ENCODE data around the gene ORAI3. TPM values are rescaled to one million over a fixed set of nuclear protein-coding genes. Genes with fewer than 3 reads are reported as not detected.

Gene ORAI3
- total and polyA plus RNA-seq, 2 of the 13 experiments (the other 11 are each of a cell fraction or from before 2014, with no cell fraction given) = 11.4 to 32.0 TPM

GRCh38 chr16:30899794-30900193 is 49.1 kb upstream of the ORAI3 start:
- H4K20me1 ChIP-seq (ENCODE audit: insufficient read depth, low read length) = no peaks in the 10 kb centered on the region
- FAIRE-seq (no peak), DNase-seq (ENCODE audit: low spot score) (no peak), ATAC-seq (no peak)
- peak; percentile 33; the same call in 1 of the 2 replicates for TF ChIP-seq ZNF770 (CRISPR knock-in tag; IDR thresholded peaks at IDR 0.05)
- no peak for TF ChIP-seq ZNF550 (CRISPR knock-in tag; IDR thresholded peaks at IDR 0.05; ENCODE audit: borderline replicate concordance)
- TF ChIP-seq TERF1 (CRISPR knock-in tag; IDR thresholded peaks at IDR 0.05) = no peak
- no peak for TF ChIP-seq ETV5 (CRISPR knock-in tag; IDR thresholded peaks at IDR 0.05; ENCODE audit: borderline replicate concordance)
- TF ChIP-seq ZNF556 (CRISPR knock-in tag; IDR thresholded peaks at IDR 0.05; ENCODE audit: borderline replicate concordance) = no peak
- TF ChIP-seq ZBTB2 (CRISPR knock-in tag; IDR thresholded peaks at IDR 0.05; ENCODE audit: low read depth) = no peak
- TF ChIP-seq TRAFD1 (CRISPR knock-in tag; IDR thresholded peaks at IDR 0.05; ENCODE audit: borderline replicate concordance) = no peak
- TF ChIP-seq ZNF121 (CRISPR knock-in tag; IDR thresholded peaks at IDR 0.05) = peak; percentile 93
- TF ChIP-seq ZMYM3 (CRISPR knock-in tag; IDR thresholded peaks at IDR 0.05) = peak; percentile 63; the same call in 1 of the 2 replicates
- ChIA-PET CTCF (ENCODE audit: low intra/inter-chr PET ratio, low total read pairs) (no interaction called here), POLR2A (interaction anchor here (3.6 kb wide), 1 partner anchor 55 kb away, joined by 29 read pairs; no protein-coding TSS in a partner anchor)
- 44% methylated on average over 2 of the region's 2 CpGs for WGBS (ENCODE audit: low lambda C conversion rate)
- no peaks in the 10 kb centered on the region for H3K27me3 ChIP-seq (ENCODE audit: control insufficient read depth in 1 of 2, insufficient read depth in 2 of 2, low read length in 2 of 2)
- no peak overlapping the region for H3K4me2 ChIP-seq (ENCODE audit: low read depth, low read length)
- no peaks in the 10 kb centered on the region for H3K79me2 ChIP-seq (ENCODE audit: insufficient read depth, low read length)
- H3K27ac ChIP-seq (ENCODE audit: extremely low read length, insufficient read depth, low read length) = no peak overlapping the region
- in situ Hi-C loops (cut with HindIII; ENCODE audit: extremely low pct_ligation_motif_present, low pct_unique_long_range_greater_than_20kb) = loop anchor here (10.0 kb wide), 1 partner anchor 55 kb away; no protein-coding TSS in a partner anchor
- no peak overlapping the region for H2AFZ ChIP-seq (ENCODE audit: low read length)
- BruUV-seq (replicated peaks) = no TSS peak
- peaks cover 83% of the 10 kb centered on the region for H3K4me1 ChIP-seq (ENCODE audit: insufficient read depth, low read length)
- H3K9ac ChIP-seq (ENCODE audit: insufficient read depth, low read depth, low read length) = no peak overlapping the region
- intact Hi-C loops (cut with micrococcal nuclease; ENCODE audit: unreplicated experiment) = no loop called here
- H3K36me3 ChIP-seq (replicated peaks in 1 of 2; ENCODE audit: control insufficient read depth in 1 of 2, insufficient read depth in 2 of 2, low read length in 2 of 2) = no peaks in the 10 kb centered on the region
- no peaks in the 10 kb centered on the region for H3K9me3 ChIP-seq (ENCODE audit: low read length)
- no peak overlapping the region for H3K4me3 ChIP-seq (replicated peaks in 1 of 3; ENCODE audit: insufficient read depth in 1 of 3, low read depth in 2 of 3, low read length in 3 of 3)
